ENCODE results near the gene GZF1.
A peak's percentile ranks its signal among the peaks of the same experiment; 100 is the strongest.

Gene GZF1

DNA sequence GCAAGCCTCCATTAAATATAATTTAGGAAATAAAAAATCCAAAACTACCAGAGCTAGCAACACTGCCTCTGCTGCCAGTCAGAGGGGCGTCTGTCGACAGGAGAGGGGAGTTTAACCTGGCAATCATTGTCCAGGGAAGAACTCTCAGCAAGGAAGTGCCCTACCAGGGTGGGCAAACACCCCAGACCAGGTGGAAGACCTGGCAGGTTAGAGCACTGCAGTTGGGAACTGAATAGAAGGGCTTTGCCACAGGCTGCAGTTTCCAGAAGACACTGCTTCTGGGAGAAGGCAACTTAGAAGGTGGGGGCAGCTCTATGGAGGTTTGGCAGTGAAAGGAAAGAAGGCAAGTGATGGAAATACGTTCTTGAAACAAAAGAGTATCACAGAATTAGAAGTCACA, 47.8 kb downstream of the GZF1 start:
- H3K9ac ChIP-seq = no peak overlapping the region
- H3K4me1 ChIP-seq = peaks cover 8 to 23% (median 11%) of the 10 kb centered on the region in 10 experiments; a peak in 17 of 20 replicates
- no peak overlapping the region for H3K27ac ChIP-seq
- H3K36me3 ChIP-seq = 0 out of 22 replicates have a peak, but pooled peaks cover 0 to 7% (median 0%) of the 10 kb centered on the region in 11 experiments
- H3K4me2 ChIP-seq = no peak overlapping the region
- TF ChIP-seq Cebpa-rat (IDR thresholded peaks at IDR 0.05) = no peak
- H4K20me1 ChIP-seq = peaks cover 25 to 94% (median 73%) of the 10 kb centered on the region in 11 experiments; a peak in 18 of 22 replicates
- no peaks in the 10 kb centered on the region for H3K27me3 ChIP-seq
- no peak overlapping the region for H3K4me3 ChIP-seq
- no peaks in the 10 kb centered on the region for H3K9me3 ChIP-seq (replicated peaks in 1 of 11)

DNA sequence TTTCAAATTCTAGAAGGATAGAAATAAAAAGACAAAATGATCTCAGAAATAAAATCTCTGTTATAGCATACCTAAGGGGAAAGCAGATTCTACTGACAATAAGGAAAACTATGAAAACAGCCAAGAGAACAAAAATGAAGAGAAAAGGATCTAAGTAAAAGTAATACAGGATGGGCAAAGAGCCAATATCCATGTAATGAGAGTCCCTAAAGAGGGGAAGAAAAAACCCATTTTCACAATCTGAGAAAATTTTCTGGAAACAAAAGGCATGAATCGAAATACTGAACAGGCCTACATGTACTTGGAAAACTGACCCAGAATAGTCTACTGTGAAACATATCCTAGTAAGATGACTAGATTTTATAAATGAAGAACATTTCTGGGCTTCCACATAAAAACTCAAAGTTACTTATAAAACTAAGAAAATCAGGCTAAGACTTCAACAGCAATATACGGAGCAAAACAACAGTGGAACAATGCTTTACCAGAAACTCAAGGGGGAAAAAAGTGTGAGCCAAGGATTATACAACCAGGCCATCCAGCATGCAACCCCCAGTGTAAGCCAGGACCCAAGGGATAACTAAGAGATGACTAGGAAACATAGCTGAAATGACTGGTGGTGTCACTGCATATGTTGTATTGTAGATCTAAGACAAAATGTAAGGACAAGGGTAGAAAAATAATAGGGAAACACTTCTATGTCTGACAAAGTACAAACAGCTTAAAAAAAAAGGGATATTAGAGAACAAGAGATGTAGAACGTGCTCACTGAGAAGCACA, 49.1 kb downstream of the GZF1 start:
- Histone ChIP-seq H3K27ac (no peak overlapping the region), H3K4me1 (peaks cover 8 to 23% (median 11%) of the 10 kb centered on the region in 10 experiments; a peak in 17 of 20 replicates), H3K36me3 (peaks cover 0 to 12% (median 3%) of the 10 kb centered on the region in 11 experiments; a peak in 3 of 22 replicates), H4K20me1 (peaks cover 23 to 92% (median 73%) of the 10 kb centered on the region in 11 experiments; a peak in 18 of 22 replicates), H3K4me2 (no peak overlapping the region), H3K4me3 (no peak overlapping the region), H3K9ac (no peak overlapping the region), H3K27me3 (no peaks in the 10 kb centered on the region), H3K9me3 (replicated peaks in 1 of 11) (no peaks in the 10 kb centered on the region)
- no peak for TF ChIP-seq Cebpa-rat (IDR thresholded peaks at IDR 0.05)

DNA sequence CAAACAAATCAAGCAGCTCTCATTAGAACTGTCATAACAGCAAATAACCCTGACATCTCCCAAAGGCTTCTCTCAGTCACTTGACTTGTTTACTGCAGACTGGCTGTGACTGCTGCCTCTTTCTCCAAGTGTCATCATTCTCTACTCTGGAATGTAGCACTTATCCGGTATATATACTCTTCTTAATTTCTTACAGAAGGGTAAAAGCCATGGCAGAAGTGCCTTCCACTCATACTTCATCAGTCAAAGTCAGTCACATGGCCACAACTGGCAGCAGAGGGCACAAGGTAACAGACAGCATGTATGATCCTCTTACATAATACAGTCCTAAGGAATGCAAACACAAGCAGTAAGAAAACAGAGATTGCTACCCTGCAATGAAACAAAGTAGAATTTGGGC, 50.0 kb downstream of the GZF1 start:
- Histone ChIP-seq H3K4me1 (peaks cover 9 to 20% (median 12%) of the 10 kb centered on the region in 10 experiments; a peak in 18 of 20 replicates), H3K27me3 (no peaks in the 10 kb centered on the region), H3K36me3 (peaks cover 0 to 12% (median 3%) of the 10 kb centered on the region in 11 experiments; a peak in 3 of 22 replicates), H3K9ac (peak overlapping the region in 1 of 11 experiments; percentile 20; a peak in 1 of 22 replicates), H3K9me3 (replicated peaks in 1 of 11) (no peaks in the 10 kb centered on the region), H3K27ac (no peak overlapping the region), H4K20me1 (peaks cover 26 to 90% (median 76%) of the 10 kb centered on the region in 11 experiments; a peak in 19 of 22 replicates), H3K4me2 (peak overlapping the region in 1 of 11 experiments; percentile 25; a peak in 1 of 22 replicates), H3K4me3 (no peak overlapping the region)
- no peak for TF ChIP-seq Cebpa-rat (IDR thresholded peaks at IDR 0.05)

DNA sequence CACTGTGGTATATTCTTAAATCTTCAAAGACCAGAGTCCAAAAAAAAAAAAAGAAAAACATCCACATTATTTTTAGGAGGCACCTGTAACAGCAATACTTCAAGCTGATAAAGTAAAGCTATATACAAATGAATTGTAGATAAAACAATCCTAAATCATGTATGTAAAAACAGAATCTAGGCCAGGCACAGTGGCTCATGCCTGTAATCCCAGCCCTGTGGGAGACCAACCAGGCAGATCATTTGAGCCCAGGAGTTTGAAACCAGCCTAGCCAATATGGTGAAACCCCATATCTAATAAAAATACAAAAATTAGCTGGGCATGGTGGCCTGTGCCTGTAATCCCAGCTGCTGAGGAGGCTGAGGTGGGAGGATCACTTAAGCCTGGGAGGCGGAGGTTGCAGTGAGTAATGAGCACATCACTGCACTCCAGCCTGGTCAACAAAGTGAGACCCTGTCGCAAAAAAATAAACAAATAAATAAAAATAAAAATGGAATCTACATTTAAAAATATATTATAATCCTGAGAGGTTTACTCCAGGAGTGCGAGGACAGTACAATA, 52.0 kb downstream of the GZF1 start:
- no peaks in the 10 kb centered on the region for H3K9me3 ChIP-seq (replicated peaks in 1 of 11)
- no peak for TF ChIP-seq Cebpa-rat (IDR thresholded peaks at IDR 0.05)
- peaks cover 25 to 90% (median 74%) of the 10 kb centered on the region in 11 experiments; a peak in 19 of 22 replicates for H4K20me1 ChIP-seq
- H3K9ac ChIP-seq = no peak overlapping the region
- peaks cover 10 to 24% (median 18%) of the 10 kb centered on the region in 10 experiments; a peak in 19 of 20 replicates for H3K4me1 ChIP-seq
- H3K4me2 ChIP-seq = no peak overlapping the region
- no peaks in the 10 kb centered on the region for H3K27me3 ChIP-seq
- H3K4me3 ChIP-seq = no peak overlapping the region
- no peak overlapping the region for H3K27ac ChIP-seq
- peaks cover 0 to 12% (median 3%) of the 10 kb centered on the region in 11 experiments; a peak in 3 of 22 replicates for H3K36me3 ChIP-seq

DNA sequence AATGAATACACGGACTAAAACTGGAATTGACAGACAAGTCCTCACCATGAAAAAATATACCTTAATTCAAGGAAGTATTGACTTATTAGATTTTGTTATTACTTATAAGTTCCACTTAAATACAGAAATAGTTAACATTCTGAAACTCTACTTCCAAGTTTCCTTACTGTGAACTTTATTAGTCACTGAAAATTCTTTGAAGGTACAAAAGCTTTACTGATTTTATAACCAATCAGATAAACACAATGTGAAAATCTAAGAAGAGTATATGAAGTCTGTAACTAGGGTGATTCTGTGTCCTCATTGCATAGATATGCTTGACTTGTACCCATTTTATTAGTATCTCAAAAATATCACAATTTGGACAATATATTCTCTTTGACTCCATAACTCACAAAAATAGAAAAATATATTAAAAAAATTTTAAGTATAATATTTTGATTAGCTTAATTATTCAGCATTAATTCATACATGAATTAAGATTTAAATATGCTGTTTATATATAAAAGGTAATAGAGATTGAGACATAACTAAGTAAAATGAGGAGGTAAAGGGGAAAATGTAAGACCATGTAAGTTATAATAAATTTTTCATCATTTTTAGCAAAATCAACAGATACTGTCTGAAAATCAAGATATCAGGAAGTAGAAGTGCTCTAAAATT, 52.7 kb downstream of the GZF1 start:
- H3K27ac ChIP-seq = no peak overlapping the region
- H3K4me1 ChIP-seq = peaks cover 17 to 31% (median 24%) of the 10 kb centered on the region in 10 experiments
- H4K20me1 ChIP-seq = peaks cover 24 to 90% (median 76%) of the 10 kb centered on the region in 11 experiments; a peak in 19 of 22 replicates
- H3K27me3 ChIP-seq = no peaks in the 10 kb centered on the region
- no peak overlapping the region for H3K9ac ChIP-seq
- no peaks in the 10 kb centered on the region for H3K9me3 ChIP-seq (replicated peaks in 1 of 11)
- TF ChIP-seq Cebpa-rat (IDR thresholded peaks at IDR 0.05) = no peak
- peaks cover 0 to 12% (median 3%) of the 10 kb centered on the region in 11 experiments; a peak in 3 of 22 replicates for H3K36me3 ChIP-seq
- H3K4me2 ChIP-seq = no peak overlapping the region
- H3K4me3 ChIP-seq = no peak overlapping the region

DNA sequence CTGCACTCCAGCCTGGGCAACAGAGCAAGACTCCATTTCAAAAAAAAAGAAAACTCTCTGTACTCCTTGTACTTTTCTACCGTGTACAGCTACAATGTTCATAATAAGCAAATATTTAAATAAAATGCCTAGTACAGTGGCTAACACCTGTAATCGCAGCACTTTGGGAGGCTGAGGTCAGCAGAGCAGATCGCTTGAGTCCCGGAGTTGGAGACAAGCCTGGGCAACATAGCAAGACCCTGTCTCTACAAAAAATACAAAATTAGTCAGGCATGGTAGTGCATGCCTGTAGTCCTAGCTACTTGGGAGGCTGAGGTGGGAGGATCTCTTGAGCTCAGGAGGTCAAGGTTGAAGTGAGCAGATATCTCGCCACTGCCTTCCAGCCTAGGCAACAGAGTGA, 53.6 kb downstream of the GZF1 start:
- no peak for TF ChIP-seq Cebpa-rat (IDR thresholded peaks at IDR 0.05)
- Histone ChIP-seq H3K4me3 (no peak overlapping the region), H3K4me1 (peaks cover 18 to 36% (median 26%) of the 10 kb centered on the region in 10 experiments), H3K27ac (no peak overlapping the region), H3K36me3 (peaks cover 0 to 12% (median 3%) of the 10 kb centered on the region in 11 experiments; a peak in 3 of 22 replicates), H3K9me3 (replicated peaks in 1 of 11) (no peaks in the 10 kb centered on the region), H4K20me1 (peaks cover 16 to 82% (median 68%) of the 10 kb centered on the region in 11 experiments; a peak in 19 of 22 replicates), H3K9ac (no peak overlapping the region), H3K27me3 (no peaks in the 10 kb centered on the region), H3K4me2 (no peak overlapping the region)

DNA sequence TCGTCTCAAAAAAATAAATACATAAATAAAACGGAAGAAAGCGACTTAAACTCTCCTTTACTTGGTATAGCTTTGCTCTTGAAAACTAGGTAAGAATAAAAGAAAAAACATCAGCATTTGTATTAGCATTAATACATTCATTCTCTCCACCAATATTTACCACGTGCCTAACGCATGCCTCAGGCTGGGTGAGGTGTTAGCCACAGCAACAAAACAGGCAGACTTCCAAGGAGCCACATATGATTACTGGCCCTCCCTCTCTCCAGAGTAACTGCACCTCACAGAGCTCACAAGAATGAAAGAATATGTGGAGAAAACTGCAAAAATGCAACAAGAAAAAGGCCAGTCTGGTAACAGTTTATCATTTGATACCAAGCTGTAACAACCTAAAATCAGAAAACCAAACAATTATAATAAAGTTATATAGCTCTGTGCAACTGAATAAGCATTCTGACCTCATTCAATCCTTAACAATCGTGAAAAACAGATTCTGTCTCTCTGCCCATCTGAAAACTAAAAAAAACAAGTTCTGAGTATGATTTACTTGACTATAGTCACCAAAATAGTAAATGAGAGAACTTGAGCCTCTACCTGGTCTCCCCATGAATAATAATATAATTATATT, 54.1 kb downstream of the GZF1 start:
- Histone ChIP-seq H3K4me2 (no peak overlapping the region), H3K27ac (no peak overlapping the region), H3K9me3 (replicated peaks in 1 of 11) (no peaks in the 10 kb centered on the region), H3K4me1 (peaks cover 18 to 36% (median 26%) of the 10 kb centered on the region in 10 experiments), H3K27me3 (no peaks in the 10 kb centered on the region), H3K4me3 (no peak overlapping the region), H4K20me1 (peaks cover 16 to 78% (median 65%) of the 10 kb centered on the region in 11 experiments; a peak in 19 of 22 replicates), H3K9ac (no peak overlapping the region), H3K36me3 (peaks cover 0 to 12% (median under 1%) of the 10 kb centered on the region in 11 experiments; a peak in 3 of 22 replicates)
- TF ChIP-seq Cebpa-rat (IDR thresholded peaks at IDR 0.05) = no peak

DNA sequence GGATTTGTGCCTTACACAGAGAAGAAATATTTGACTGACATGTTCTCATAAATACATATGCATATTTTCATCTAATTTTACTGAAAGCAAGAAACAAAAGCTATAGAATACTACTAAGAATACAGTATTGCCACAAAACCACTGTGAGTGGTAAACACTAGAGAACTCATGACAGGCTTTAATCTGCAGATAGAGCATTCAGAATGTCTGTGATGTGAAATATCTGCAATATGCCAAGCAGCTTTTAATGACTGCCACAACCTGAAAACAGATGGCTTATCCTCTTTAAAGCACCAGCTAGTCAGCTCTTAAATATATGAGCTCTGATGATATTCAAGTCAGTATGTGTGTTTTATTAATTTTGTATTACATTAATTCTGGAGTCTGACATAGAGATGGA, 55.9 kb downstream of the GZF1 start:
- Histone ChIP-seq H3K27me3 (no peaks in the 10 kb centered on the region), H3K4me2 (peak overlapping the region in 6 of 11 experiments; percentile 1 to 30 (median 4); a peak in 7 of 22 replicates), H3K36me3 (peaks cover 0 to 6% (median 0%) of the 10 kb centered on the region in 11 experiments; a peak in 3 of 22 replicates), H3K9ac (no peak overlapping the region; a peak in 1 of 22 replicates), H3K4me1 (peaks cover 20 to 50% (median 36%) of the 10 kb centered on the region in 10 experiments), H3K27ac (no peak overlapping the region), H3K9me3 (replicated peaks in 1 of 11) (no peaks in the 10 kb centered on the region), H3K4me3 (no peak overlapping the region), H4K20me1 (peaks cover 13 to 60% (median 47%) of the 10 kb centered on the region in 11 experiments; a peak in 19 of 22 replicates)
- TF ChIP-seq Cebpa-rat (IDR thresholded peaks at IDR 0.05) = no peak
